ENCODE measurements around the gene CBLB.

CBLB gene

GRCh38 chr3:105613120-105613519 lies 255.7 kb downstream of the CBLB start:
- peak; percentile 83 for DNase-seq

GRCh38 chr3:105611304-105612192 lies 257.3 kb downstream of the CBLB start:
- no peak for DNase-seq

GRCh38 chr3:105610473-105610872 lies 258.3 kb downstream of the CBLB start:
- no peak for DNase-seq

GRCh38 chr3:105608623-105609022 lies 260.2 kb downstream of the CBLB start:
- no peak for DNase-seq

- peak; percentile 76 for DNase-seq
These were observed 262.8 kb downstream of the CBLB start for GRCh38 chr3:105606016-105606415.

Data from fibroblast of upper back skin (primary cell).